Spinal cord (tissue), 10 donors: ENCODE results near the gene CWF19L2. TPM values are rescaled to one million over a fixed set of nuclear protein-coding genes. Genes with fewer than 3 reads are reported as not detected.
"Not testable (repeated sequence)": the region's sequence is repeated elsewhere in the genome, so short reads cannot be mapped to it uniquely, and the experiment has no call there.

Source experiments
- DNase-seq, 6 donors: peaks; one replicate each; pipeline versions ENCODE4 v3.0.0 to v3.0.0-alpha.2; 2013 to 2015; ENCODE audit warnings: low spot score in 6 of 6, low read depth in 4 of 6
- H3K27ac ChIP-seq: one replicate; pipeline ENCODE4 v1.5.1; 2013; ENCODE audit warnings: low read depth, low read length, control low read depth
- H3K27me3 ChIP-seq: one replicate; pipeline ENCODE4 v1.6.1; 2013; ENCODE audit warnings: low read length; ENCODE audit not compliant: control insufficient read depth, insufficient read depth
- H3K36me3 ChIP-seq: one replicate; pipeline ENCODE4 v1.6.1; 2013; ENCODE audit warnings: low read length; ENCODE audit not compliant: control insufficient read depth, insufficient read depth
- H3K4me1 ChIP-seq: one replicate; pipeline ENCODE4 v1.6.1; 2013; ENCODE audit warnings: low read length; ENCODE audit not compliant: control insufficient read depth, insufficient read depth
- H3K4me3 ChIP-seq: one replicate; pipeline ENCODE4 v1.5.1; 2013; ENCODE audit warnings: low read depth, low read length, control low read depth
- H3K9me3 ChIP-seq: one replicate; pipeline ENCODE4 v1.6.1; 2013; ENCODE audit warnings: low read length; ENCODE audit not compliant: control insufficient read depth, insufficient read depth
- WGBS: methylation state at CpG from one replicate; pipeline ENCODE4 v1.1.5; 2013; ENCODE audit warnings: missing lambda C conversion rate; ENCODE audit not compliant: insufficient coverage; 5-methylcytosine and 5-hydroxymethylcytosine counted together
- polyA plus RNA-seq, 2 donors: library from polyadenylated mRNA; unstranded; fragments of 120-200 nt; gene quantifications; one replicate each; pipeline ENCODE4 v1.2.1, GENCODE V29; 2013; ENCODE audit not compliant: insufficient read length in 2 of 2
- total RNA-seq, 2 donors: library from RNA; depleted of rRNA in 1 of 2; stranded (reverse); fragments of 120-200 nt in 1 of 2; fragments of >200 nt in 1 of 2; gene quantifications; one replicate each; pipeline versions ENCODE4 v1.2.3 to v1.2.4, GENCODE V29; 2013 to 2014
- donor health status: healthy.

The CWF19L2 gene
- total and polyA plus RNA-seq, 4 donors, result 9.4 to 33.0 (median 19.1) TPM

DNA sequence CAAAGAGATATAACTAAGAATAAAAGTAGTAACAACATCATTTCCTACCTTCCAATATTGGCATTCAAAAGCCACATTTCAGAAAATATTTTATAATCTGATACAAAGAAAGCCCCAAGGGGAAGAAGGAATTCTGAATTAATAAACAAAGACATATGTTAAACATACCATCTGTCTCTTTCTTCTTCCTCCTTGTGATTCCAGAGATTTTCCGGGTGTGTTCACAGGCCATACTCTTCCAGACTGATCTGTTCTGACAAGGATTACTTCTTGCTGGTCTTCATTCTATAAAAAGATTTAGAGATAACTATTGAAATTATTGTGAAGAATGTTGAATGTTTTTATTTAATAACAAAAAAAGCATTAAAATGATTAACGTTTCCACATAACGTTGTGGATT lies 65.0 kb downstream of the CWF19L2 start:
- no peaks in the 10 kb centered on the region for H3K27me3 ChIP-seq
- no CpG with 5 or more reads among the region's 3 CpGs for WGBS
- H3K36me3 ChIP-seq, result peaks cover 1% of the 10 kb centered on the region
- H3K9me3 ChIP-seq, result no peaks in the 10 kb centered on the region
- no peaks in the 10 kb centered on the region for H3K4me1 ChIP-seq
- peak in 1 of 6 donors; percentile 21 for DNase-seq
- H3K4me3 ChIP-seq, result no peak overlapping the region
- H3K27ac ChIP-seq, result no peak overlapping the region

DNA sequence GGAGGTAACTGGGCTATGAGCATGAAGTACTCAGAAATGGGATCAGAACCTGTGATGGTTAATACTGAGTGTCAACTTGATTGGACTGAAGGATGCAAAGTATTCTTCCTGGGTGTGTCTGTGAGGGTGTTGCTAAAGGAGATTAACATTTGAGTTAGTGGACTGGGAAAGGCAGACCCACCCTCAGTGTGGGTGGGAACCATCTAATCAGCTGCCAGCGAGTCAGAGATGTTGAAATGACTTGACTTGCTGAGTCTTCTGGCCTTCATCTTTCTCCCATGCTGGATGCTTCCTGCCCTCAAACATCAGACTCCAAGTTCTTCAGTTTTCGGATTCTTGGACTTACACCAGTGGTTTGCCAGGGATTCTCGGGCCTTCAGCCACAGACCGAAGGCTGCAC lies 66.9 kb downstream of the CWF19L2 start:
- H3K36me3 ChIP-seq, result not testable (repeated sequence)
- WGBS, result 97% methylated on average over 4 of the region's 4 CpGs

DNA sequence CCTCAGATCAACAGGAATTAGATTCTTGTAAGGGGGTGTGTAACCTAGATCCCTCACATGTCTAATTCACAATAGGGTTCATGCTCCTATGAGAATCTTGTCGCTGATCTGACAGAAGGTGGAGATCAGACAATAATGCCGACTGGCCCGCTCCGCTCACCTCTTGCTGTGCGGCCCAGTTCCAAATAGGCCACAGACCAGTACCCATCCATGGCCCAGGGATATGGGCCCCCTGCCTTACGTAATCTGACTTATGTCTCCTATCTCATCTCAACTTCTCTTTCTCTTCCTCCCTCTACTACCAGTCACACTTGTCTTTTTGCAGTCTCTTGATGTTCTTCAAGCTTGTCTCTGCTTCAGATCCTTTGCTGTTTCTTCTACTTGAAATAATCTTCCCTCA lies 70.0 kb downstream of the CWF19L2 start:
- no peak overlapping the region for H3K27ac ChIP-seq
- no peaks in the 10 kb centered on the region for H3K27me3 ChIP-seq
- H3K4me3 ChIP-seq, result no peak overlapping the region
- no peaks in the 10 kb centered on the region for H3K9me3 ChIP-seq
- WGBS, result 94% methylated on average over 6 of the region's 6 CpGs
- no peak for DNase-seq
- H3K4me1 ChIP-seq, result no peaks in the 10 kb centered on the region
- H3K36me3 ChIP-seq, result peaks cover 2% of the 10 kb centered on the region

More for the DNA sequence above, 66.9 kb downstream of the CWF19L2 start:
- not testable (repeated sequence) for H3K27me3 ChIP-seq, DNase-seq, H3K4me1 ChIP-seq, H3K27ac ChIP-seq, H3K4me3 ChIP-seq, H3K9me3 ChIP-seq

DNA sequence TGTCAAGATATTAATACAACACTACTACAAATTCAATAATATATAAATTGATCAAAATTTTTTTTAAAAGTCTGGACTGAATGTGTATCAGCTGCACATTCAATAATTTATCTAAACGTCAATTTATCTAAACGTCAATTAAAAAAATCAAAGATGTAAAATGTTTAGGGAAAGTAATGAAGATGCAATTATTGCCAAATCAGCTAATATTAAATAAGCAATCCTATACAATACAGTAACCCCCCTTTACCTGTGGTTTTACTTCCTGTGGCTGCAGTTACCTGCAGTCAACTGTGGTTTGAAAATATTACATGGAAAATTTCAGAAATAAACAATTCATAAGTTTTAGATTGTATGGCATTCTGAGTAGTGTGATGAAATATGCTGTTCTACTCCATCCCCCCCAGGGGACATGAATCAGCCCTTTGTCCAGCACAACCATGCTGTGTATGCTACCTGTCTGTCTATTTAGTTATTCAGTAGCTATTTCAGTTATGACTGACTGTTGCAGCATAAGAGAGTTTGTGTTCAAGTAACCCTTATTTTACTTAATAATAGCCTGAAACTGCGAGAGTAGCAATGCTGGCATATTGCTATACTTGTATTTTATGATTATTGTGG lies 72.2 kb downstream of the CWF19L2 start:
- Histone ChIP-seq H3K27ac (no peak overlapping the region), H3K4me3 (no peak overlapping the region), H3K4me1 (no peaks in the 10 kb centered on the region), H3K9me3 (no peaks in the 10 kb centered on the region), H3K36me3 (peaks cover 2% of the 10 kb centered on the region), H3K27me3 (no peaks in the 10 kb centered on the region)
- no CpG with 5 or more reads among the region's 3 CpGs for WGBS
- DNase-seq, result no peak

DNA sequence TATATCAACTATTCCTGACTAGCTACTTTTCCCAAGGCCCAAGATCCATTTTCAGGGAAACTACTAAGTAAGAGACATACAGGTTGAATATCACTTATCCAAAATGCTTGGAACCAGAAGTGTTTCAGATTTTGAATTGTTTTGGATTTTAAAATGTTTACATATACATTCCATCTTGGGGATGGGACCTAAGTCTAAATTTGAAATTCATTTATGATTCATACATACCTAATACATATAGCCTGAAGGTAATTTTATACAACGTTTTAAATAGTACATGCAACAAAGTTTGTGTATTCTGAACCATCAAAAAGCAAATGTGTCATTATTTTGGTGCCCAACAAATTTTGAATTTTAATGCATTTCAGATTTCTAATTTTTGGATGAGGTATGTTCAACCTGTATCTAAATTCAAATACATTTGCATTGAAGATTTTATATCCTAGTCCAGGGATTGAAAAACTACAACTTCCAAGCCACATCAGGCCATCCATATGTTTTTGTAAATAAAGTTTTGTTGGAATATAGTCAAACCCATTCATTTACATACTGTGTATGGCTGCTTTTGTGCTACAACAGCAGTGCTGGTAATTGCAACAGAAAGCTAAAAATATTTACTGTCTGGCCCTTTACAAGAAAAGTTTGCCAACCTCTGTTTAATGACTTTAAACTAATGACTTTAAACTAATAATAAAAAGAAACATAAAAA lies 73.3 kb downstream of the CWF19L2 start:
- Histone ChIP-seq H3K9me3 (no peaks in the 10 kb centered on the region), H3K4me3 (no peak overlapping the region), H3K4me1 (no peaks in the 10 kb centered on the region), H3K36me3 (peaks cover 2% of the 10 kb centered on the region), H3K27ac (no peak overlapping the region), H3K27me3 (no peaks in the 10 kb centered on the region)
- WGBS, result no CpG with 5 or more reads among the region's 1 CpG
- DNase-seq, result no peak

DNA sequence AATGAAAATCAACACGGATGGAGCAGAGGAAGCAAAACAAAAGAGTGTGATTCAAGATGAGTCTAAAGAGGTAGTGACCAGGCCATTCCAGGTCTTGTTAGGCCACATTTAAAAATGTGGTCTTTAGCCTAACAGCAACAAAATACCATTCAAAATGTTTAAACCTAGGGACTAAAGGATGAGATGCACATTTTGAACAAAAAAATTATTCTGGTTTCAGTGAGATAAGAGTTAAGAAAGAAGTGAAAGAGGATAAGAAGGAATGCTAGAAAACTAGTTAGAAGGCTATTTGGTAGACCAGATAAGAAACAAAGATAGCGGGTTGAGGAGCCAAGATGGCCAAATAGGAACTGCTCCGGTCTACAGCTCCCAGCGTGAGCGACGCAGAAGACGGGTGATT lies 85.2 kb downstream of the CWF19L2 start:
- Histone ChIP-seq H3K36me3 (no peaks in the 10 kb centered on the region), H3K27me3 (no peaks in the 10 kb centered on the region), H3K9me3 (no peaks in the 10 kb centered on the region), H3K4me1 (no peaks in the 10 kb centered on the region), H3K27ac (no peak overlapping the region), H3K4me3 (no peak overlapping the region)
- 72% methylated on average over 7 of the region's 7 CpGs for WGBS
- no peak for DNase-seq

DNA sequence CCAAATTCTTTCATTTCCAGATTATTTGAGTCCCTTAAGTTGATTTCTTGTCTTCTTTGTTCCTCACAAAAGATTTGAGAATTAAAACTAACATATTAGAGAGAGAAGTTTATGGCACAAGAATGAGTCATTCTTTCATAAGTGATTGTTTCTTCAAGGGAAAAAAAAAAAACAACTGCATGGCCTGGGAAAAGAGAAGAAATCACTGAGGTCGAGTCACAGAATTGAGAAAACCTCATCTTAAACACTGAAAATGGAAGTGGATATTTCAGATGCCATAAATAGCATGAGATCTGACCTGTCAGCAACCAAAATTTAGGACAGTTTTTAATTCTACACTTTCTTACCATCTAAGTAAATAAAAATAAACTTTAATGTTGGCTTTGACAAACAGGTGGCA lies 87.2 kb downstream of the CWF19L2 start:
- H3K4me3 ChIP-seq, result no peak overlapping the region
- no CpG with 5 or more reads among the region's 1 CpG for WGBS
- H3K27ac ChIP-seq, result no peak overlapping the region
- H3K9me3 ChIP-seq, result no peaks in the 10 kb centered on the region
- no peak for DNase-seq
- no peaks in the 10 kb centered on the region for H3K4me1 ChIP-seq
- H3K27me3 ChIP-seq, result no peaks in the 10 kb centered on the region
- no peaks in the 10 kb centered on the region for H3K36me3 ChIP-seq

DNA sequence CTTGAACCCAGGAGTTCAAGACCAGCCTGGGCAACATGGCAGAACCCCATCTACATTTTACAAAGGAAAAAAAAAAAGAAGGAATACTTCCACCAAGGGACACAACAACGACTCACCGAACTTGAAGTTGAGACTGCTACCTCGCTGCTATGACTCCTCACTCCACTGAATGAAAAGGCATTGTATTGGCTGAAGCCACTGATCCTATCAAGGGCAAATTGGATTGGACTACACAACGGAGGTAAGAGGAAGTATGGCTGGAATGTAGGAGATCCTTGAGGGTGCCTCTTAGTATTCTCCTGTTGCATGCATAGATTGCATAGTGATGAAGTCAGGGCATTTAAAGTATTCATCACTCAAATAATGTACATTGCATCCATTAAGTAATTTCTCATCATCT lies 97.9 kb downstream of the CWF19L2 start:
- no peak for DNase-seq
- H3K9me3 ChIP-seq, result peaks cover 5% of the 10 kb centered on the region
- no peak overlapping the region for H3K4me3 ChIP-seq
- H3K4me1 ChIP-seq, result no peaks in the 10 kb centered on the region
- no peak overlapping the region for H3K27ac ChIP-seq
- no peaks in the 10 kb centered on the region for H3K36me3 ChIP-seq
- no peaks in the 10 kb centered on the region for H3K27me3 ChIP-seq
- WGBS, result no CpG with 5 or more reads among the region's 4 CpGs

DNA sequence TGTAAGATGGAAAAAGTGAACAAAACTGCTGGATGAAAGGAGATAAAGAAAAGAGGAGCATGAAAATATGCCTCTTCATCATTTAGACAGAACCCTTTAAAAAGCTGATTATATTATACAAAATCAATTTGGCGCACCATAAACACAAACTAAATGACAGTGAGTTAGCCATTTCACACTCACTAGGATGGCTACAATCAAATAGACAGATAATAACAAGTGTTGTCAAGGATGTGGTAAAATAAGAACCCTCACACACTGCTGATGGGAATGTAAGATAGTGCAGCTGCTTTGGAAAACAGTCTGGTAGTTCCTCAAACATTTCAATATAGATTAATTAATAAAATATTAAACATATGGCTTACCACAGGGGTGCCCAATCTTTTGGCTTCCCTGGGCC lies 99.7 kb downstream of the CWF19L2 start:
- no peaks in the 10 kb centered on the region for H3K27me3 ChIP-seq
- no CpG with 5 or more reads among the region's 1 CpG for WGBS
- peaks cover 5% of the 10 kb centered on the region for H3K9me3 ChIP-seq
- DNase-seq, result no peak
- H3K27ac ChIP-seq, result no peak overlapping the region
- no peak overlapping the region for H3K4me3 ChIP-seq
- no peaks in the 10 kb centered on the region for H3K4me1 ChIP-seq
- no peaks in the 10 kb centered on the region for H3K36me3 ChIP-seq

DNA sequence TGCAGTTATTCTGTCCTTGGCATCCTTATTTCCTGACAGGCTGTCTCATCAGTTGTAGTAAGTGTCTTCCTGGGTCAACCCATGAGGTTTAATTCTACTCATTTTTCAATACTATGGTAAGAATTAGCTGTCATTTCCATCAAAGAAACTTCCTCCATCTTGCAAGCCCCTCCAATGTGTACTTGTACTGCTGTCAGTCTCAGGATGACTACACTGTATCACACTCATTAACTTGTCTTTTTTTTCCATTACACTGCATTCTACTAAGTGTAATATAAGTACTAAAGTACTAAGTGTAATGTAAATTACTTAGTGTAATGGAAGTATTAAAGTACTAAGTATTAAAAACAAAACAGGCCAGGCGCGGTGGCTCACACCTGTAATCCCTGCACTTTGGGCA lies 102.8 kb downstream of the CWF19L2 start:
- H3K36me3 ChIP-seq, result no peaks in the 10 kb centered on the region
- WGBS, result 100% methylated on average over 2 of the region's 2 CpGs
- no peak overlapping the region for H3K4me3 ChIP-seq
- no peak for DNase-seq
- H3K27me3 ChIP-seq, result no peaks in the 10 kb centered on the region
- H3K4me1 ChIP-seq, result no peaks in the 10 kb centered on the region
- H3K27ac ChIP-seq, result no peak overlapping the region
- H3K9me3 ChIP-seq, result peaks cover 2% of the 10 kb centered on the region
